Jurkat, Clone E6-1 (cell line): Measurements from ENCODE around the gene CAPN10.
"Not testable (repeated sequence)": the region's sequence is repeated elsewhere in the genome, so short reads cannot be mapped to it uniquely, and the experiment has no call there.

Experiments used
- DNase-seq: peaks from one replicate; pipeline ENCODE4 v3.0.0-alpha.2; 2011; ENCODE audit warnings: low read depth, low spot score
- H3K4me3 ChIP-seq: 2 replicates; pipeline ENCODE4 v1.5.1; 2011; ENCODE audit warnings: mild to moderate bottlenecking, low read length, control low read depth, moderate library complexity

The CAPN10 gene

DNA sequence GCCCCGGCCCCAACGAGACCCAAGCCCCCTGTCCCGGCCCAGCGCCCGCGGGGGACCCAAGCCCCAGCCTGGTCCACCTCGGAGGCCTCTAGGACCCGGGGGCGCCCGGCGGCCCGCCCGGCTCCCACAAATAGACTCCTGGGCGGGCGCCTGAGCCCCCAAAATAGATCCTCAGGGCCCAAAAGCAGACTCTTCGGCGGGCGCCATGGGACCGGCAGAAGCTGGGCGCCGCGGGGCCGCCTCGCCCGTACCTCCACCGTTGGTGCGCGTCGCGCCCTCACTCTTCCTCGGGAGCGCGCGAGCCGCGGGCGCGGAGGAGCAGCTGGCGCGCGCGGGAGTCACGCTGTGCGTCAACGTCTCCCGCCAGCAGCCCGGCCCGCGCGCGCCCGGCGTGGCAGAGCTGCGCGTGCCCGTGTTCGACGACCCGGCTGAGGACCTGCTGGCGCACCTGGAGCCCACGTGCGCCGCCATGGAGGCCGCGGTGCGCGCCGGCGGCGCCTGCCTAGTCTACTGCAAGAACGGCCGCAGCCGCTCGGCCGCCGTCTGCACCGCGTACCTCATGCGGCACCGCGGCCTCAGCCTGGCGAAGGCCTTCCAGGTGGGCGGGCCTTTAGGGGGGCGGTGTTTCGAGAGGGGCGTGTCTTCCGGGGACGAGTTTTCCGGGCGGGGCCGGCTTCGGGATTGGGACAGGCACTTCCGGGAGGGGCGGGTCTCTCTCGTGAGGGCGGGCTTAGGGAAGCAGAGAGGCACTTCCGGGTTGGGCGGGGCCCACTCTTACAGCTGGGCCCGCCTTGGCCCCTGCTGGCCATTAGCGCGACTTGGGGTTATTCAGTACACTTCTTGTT is 25.8 kb upstream of the CAPN10 start:
- peak overlapping the region; percentile 82 for H3K4me3 ChIP-seq
- peak; percentile 93 for DNase-seq

- DNase-seq = no peak
- peak overlapping the region; percentile 82 for H3K4me3 ChIP-seq
Measured at GRCh38 chr2:240561325-240561971, 25.1 kb upstream of the CAPN10 start.

DNA sequence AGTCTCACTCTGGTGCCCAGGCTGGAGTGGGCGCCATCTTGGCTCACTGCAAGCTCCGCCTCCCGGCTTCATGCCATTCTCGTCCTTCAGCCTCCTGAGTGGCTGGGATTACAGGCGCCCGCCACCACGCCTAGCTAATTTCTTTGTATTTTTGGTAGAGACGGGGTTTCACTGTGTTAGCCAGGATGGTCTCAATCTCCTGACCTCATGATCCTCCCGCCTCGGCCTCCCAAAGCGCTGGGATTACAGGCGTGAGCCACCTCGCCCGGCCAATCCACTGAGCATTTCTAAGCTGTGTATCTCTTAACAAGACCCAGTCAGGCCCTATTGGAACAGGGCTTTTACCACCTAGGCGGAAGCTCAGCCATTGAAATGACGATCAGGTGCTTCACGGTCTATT is 23.3 kb upstream of the CAPN10 start:
- not testable (repeated sequence) for H3K4me3 ChIP-seq, DNase-seq

DNA sequence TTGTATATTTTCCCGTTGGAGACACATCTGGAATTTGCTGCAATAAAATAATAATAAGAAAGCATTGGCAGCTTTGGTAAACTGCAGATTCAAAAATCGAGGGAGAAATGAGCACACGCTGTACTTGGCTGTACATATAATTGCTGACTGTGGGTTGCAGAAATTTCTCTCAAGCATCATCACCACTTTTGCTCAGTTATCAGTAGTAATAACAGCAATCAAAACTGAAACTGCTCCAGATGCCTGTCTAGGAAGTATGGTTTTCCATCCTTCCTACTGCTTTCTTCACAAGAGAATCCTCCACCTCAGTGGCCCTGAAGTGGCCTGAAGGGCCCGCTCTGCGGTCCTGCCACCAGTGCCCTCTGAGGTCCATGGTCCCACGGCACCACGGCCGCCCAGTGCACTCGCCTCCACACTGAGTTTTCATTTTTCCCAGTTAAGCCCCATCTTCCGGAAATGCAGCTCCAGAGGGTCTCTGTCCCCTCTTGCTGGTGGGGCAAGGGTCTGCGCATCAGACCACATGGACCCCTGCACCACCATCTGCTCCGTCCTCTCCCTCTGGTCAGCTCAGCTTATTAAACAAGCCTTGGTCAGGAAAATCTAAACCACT is 22.5 kb upstream of the CAPN10 start:
- DNase-seq = no peak
- H3K4me3 ChIP-seq = no peak overlapping the region

DNA sequence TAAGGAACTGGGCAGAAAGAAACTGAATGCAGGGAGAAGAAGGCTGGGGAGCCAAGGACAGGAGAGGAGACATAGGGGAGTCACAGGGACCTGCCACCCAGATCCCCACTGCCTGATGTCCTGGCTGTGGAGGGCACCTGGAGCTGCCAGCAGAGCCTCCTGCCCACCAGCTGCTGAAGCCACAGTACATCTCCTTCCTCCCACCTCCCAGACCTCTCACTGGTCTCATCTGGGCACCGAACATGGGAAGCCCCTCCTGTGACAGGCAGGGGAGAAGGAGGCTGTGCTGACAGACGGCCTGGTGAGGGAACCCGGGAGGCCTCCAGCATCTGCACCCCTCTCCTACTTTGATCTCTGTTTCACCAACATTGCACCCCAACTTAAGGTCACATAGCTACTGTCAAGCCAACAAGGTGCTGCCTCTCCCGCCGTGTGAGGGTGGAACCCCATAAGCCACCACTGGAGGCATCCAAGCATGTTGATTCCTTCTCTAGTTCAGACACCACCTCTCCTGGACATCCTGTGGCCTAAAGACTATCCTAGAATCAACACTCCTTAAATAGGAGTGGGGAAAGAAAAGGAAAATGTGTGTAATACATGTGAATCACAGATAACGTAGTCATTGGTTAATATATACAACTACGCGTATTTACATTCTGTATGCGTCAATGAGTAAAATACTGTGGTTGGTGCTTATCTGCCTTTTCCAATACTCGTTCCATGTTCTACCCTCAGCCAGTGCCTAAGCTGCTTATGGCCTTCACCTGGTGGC is 21.8 kb upstream of the CAPN10 start:
- DNase-seq = no peak
- peak overlapping the region; percentile 57 for H3K4me3 ChIP-seq

GRCh38 chr2:240565333-240566202 is 21.0 kb upstream of the CAPN10 start:
- peak; percentile 85 for DNase-seq
- H3K4me3 ChIP-seq = peak overlapping the region; percentile 57

- peak overlapping the region; percentile 57 for H3K4me3 ChIP-seq
- peak; percentile 78 for DNase-seq
Measured at GRCh38 chr2:240566203-240567136, 20.1 kb upstream of the CAPN10 start.

GRCh38 chr2:240567137-240567871 is 19.2 kb upstream of the CAPN10 start:
- DNase-seq = no peak
- H3K4me3 ChIP-seq = peak overlapping the region; percentile 62

DNA sequence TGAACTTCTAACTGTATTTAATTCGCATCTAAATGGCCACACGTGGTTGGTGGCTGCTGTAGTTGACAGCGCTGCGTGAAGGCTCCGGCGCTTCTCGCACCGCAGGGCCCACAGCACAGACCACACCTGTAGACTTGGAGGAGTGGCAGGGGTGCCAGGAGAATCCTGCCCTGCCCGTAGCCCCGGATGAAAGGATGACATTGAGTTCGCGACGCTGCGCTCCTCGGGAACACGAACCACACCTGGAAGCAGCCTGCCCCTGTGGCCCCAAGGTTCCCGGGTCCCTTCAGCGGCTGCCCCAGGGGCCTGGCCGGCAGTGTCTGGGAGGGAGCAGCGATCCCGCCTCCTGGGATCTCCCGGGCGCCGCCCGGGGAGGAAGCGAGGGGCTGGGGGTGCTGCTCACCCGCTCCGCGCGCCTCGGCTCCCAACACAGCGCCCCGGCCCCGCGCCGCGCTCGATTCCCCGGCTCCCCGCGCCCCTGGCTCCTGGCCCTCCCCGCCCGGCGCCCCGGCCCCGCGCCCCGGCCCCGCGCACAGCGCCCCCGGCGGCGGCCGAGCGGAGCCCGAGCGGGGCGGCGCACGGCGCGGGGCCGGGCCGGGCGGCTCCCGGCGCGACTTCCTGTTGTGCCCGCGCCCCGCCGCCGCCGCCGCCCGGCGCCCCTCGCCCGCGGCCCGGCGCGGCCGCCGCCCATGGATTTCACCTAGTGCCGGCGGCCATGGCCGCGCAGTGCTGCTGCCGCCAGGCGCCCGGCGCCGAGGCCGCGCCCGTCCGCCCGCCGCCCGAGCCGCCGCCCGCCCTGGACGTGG is 18.5 kb upstream of the CAPN10 start, which contains the start of gene RNPEPL1:
Gene RNPEPL1 (plus strand): TSS at position 613 of the 806 bp plus-strand sequence. CDS start 103 bp downstream, at position 716.
- peak within 1 kb of the TSS; percentile 62 for H3K4me3 ChIP-seq
- DNase-seq = peak; percentile 58

DNA sequence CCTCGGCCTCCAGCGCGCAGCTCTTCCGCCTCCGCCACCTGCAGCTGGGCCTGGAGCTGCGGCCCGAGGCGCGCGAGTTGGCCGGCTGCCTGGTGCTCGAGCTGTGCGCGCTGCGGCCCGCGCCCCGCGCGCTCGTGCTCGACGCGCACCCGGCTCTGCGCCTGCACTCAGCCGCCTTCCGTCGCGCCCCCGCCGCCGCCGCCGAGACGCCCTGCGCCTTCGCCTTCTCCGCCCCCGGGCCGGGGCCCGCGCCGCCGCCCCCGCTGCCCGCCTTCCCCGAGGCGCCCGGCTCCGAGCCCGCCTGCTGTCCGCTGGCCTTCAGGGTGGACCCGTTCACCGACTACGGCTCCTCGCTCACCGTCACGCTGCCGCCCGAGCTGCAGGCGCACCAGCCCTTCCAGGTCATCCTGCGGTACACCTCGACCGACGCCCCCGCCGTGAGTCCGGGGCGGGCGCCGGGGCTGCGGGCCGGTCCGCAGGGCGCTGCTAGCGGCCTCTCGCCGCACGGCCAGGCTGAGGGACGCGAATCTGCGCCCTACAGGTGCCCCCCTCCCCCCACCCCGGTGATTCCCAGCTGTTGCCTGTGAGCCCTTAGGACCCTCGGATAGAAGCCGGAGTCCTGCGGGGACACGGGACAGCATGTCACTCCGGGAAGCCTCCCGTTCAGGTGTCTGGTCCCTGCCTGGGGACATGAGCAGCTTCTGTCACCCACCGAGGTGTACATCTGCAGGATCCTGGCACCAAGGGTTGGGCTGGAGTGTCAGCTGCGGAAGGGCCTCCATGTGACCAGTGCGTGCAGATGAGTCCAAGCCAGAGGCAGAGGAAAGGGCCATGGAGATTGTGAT is 17.6 kb upstream of the CAPN10 start:
- no peak for DNase-seq
- H3K4me3 ChIP-seq = peak overlapping the region; percentile 53

DNA sequence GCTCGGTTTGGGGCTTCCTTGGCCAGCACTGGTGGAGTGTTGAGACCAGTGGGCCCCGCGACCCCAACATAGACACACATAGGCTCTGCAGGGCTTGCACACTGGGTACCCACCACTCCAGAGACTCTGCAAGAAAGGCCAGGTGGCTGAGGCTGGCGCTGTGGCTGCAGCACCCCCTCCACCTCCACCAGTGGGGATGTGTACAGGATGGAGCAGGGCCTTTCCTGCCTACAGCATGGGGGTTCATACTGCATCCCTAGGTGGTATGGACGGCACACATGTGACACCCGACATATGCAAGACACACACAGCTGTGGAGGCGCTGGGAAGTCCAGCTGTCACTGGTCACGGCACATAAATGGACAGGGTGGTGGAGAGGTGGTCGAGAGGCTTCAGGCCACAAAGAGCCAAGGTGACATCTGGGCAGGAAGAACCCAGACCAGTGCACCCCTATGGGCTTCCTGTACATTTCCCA is 17.0 kb upstream of the CAPN10 start:
- no peak for DNase-seq
- peak overlapping the region; percentile 53 for H3K4me3 ChIP-seq

GRCh38 chr2:240569998-240570530 is 16.5 kb upstream of the CAPN10 start:
- no peak for DNase-seq
- no peak overlapping the region for H3K4me3 ChIP-seq

GRCh38 chr2:240570531-240571313 is 15.8 kb upstream of the CAPN10 start:
- H3K4me3 ChIP-seq = no peak overlapping the region
- DNase-seq = no peak
